Stimulated activated CD8-positive, alpha-beta memory T cell treated with anti-CD3 and anti-CD28 coated beads, Interleukin-2, amount 100 ng/mL, for 48 hours (primary cell): ENCODE data around the gene CMTM8.

ENCODE experiments used
- DNase-seq, 2 donors: peaks; one replicate each; pipeline ENCODE4 v3.0.0-alpha.2; 2020; ENCODE audit warnings: low read depth in 2 of 2

Gene CMTM8

DNA sequence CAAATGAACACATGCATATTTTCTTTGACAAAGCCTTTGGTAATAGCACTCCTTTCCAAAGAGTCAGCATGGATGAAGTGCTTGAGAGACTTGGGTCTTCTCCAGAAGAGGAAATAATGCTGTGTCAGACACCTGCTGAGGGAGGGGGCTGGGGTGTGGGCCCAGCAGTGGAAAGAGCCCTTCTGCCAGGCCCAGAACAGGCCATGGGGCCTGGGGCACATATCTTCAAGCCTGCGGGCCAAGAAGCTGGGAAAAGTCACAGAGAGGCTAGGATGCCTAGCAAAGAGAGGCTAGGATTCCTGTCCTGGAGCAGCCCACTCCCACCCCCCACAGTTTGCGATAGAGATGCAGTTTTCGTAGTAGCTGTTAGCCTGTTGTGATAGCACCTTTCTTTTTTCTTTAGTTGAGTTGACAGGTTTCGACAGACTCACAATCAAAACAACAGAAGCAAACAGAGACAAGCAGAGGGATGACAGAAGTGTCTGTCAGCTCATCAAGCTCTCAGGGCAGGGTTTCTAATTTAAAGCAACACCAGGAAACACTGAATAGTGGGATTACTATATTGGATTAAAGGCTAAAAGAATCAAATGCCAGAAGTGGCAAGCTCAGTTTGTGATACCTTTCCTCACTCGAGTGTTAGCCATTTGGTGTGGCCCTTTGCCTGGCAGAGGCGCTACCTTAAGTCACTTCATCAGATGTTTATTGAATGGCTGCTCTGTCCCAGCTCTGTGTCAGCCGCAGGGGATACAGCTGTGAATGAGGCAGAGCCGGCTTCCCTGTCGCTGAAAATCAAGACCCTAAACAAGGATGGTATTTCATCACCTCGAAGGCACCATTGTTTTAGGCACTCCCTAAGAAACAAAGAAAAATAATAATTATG is 172.1 kb downstream of the CMTM8 start:
- no peak for DNase-seq

DNA sequence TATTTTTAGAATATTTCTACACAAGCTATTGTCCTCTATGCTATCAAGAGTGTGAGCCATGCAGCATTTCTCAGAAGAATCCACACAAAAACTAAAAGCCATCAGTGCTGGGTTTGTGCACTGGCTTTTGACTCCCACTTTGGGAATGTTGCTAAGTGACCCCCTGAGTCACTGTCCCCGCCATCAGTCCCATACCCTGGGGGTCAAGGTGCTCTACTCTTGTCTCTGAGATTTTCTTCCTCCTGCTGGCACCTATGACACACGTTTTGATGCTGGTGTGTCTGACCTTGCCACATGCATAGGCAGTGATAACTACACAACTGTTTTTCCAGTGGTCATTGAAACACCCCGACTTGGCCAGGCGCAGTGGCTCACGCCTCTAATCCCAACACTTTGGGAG is 173.0 kb downstream of the CMTM8 start:
- DNase-seq, result no peak

DNA sequence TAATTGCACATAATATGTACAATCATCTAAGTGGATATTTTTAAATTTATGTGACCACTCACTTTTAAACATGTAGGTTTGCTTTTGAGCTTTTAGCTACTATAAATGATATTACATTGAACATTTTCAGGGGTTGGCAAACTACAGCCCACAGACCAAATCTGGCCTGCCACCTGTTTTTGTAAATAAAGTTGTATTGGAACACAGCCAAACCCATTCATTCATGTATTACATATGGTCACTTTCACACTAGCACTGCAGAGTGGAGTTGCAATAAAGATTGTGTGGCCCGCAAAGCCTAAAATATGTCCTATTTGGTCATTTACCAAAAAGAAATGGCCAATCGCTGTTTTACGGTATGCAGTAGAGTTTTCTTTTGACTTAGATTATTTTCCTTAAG is 174.4 kb downstream of the CMTM8 start:
- DNase-seq, result no peak

DNA sequence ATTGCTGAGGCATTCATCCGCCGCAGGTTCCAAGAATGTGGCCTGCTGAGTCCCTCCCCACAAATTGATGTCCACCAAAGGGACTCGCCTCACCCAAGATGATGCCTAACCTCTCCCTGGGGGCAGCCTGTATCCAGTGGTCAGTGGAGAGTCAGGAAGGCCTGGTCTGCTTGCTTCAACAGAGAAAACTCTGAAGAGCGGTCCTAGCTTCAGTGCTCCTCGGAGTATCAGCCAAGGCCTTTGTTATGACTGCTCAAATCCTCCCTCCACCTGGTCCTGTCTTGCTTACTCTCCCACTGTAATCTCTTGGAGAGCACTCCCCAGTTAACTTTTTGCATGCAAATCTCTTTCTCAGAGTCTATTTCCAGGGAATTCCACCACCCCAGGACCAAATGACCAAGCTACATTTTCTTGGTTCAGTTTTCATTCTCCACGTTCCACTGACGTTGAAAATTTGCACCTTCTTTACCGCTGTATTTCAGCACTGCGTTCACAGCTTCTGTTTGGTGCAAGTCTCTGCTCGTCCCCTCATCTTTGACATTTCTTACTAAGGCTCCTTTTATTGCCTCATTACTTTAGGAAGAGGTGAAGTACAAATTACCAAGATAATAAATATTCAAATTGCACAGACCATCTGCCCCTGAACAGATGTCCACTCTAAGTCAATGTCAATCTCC is 175.5 kb downstream of the CMTM8 start:
- no peak for DNase-seq

DNA sequence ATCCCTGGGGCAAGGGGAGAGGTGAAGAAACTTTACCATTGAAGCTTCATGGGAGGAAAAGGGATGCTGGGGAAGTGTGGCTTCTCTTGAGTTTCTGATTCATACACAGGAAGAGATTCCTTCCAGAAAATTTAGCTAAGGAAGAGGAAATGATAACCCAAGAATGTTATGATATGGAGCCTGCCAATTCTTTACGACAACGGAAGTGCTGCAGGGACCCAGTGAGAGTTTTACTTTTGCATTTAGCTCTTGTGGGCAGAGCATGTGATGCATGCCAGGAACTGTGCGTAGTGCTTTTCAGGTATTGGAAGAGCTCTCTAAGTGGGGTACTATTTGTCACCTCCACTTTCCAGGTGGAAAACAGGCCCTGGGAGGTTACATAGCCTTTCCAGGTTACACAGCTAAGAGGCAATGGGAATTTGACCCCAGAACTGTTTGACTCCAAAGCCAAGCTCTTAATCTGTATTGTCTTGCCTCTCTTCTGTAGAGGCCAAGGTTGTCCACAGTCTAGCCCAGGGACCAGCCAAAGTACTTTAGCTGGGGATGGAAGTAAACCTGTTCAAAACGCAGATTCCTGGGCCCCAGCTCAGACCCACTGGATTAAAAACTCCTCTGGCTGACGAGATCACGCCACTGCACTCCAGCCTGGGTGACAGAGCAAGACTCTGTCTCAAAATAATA is 176.2 kb downstream of the CMTM8 start:
- DNase-seq, result no peak

DNA sequence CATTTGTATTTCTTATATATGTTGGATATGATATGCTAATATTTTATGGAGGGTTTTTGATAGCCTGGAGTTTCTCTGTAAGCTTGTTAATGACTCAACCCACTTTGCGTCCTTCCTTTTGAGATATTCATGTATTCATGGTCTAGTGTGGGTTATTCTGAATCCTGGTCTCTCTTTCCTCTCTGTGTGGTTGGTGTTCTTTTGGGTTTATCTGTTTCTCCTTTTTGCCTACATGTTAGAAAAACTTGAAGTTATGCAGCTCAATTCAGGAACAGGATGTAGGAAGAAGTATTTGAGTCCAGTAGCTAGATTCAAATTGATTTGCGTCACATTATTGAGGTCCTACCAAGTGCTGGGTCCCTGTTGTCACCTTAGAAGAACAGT is 181.3 kb downstream of the CMTM8 start:
- DNase-seq, result no peak
